Upper lobe of right lung (tissue), 1 donor: ENCODE data around the gene SFMBT2. TPM values are rescaled to one million over a fixed set of nuclear protein-coding genes. Genes with fewer than 3 reads are reported as not detected.

Experiments used
- ATAC-seq: fragments of 200-7000 bp; cut with Tn5 transposase; one replicate; pipeline ENCODE4 v1.9.1; 2020; ENCODE audit warnings: mild to moderate bottlenecking, moderate library complexity
- DNase-seq: peaks from one replicate; pipeline ENCODE4 v3.0.0-alpha.2; 2020
- H3K27ac ChIP-seq: fragments of 200-600 bp; one replicate; pipeline ENCODE4 v1.8.0; 2022
- H3K27me3 ChIP-seq: fragments of 200-600 bp; one replicate; pipeline ENCODE4 v1.8.0; 2022; ENCODE audit warnings: mild to moderate bottlenecking
- H3K36me3 ChIP-seq: fragments of 200-600 bp; one replicate; pipeline ENCODE4 v1.8.0; 2022
- H3K4me1 ChIP-seq: fragments of 200-600 bp; one replicate; pipeline ENCODE4 v1.8.0; 2022
- H3K4me3 ChIP-seq: fragments of 200-600 bp; one replicate; pipeline ENCODE4 v1.8.0; 2022; ENCODE audit warnings: mild to moderate bottlenecking
- H3K9me3 ChIP-seq: fragments of 200-600 bp; one replicate; pipeline ENCODE4 v1.8.0; 2022
- intact Hi-C: fragments of 100-400 bp; cut with DNase I; formaldehyde crosslinking; loops from one replicate; pipeline ENCODE4 v1.11.0; 2022
- total RNA-seq: library from RNA; stranded (reverse); fragmentation: NEBNext Ultra II Directional; extraction: Animal tissue kit (Norgen Biotek cat#: 25700); gene quantifications from one replicate; pipeline ENCODE4 v1.2.1, GENCODE V29; 2021
- TF ChIP-seq, protein P1 (sequence below): fragments of 200-600 bp; IDR thresholded peaks from one replicate; pipeline ENCODE4 v1.8.0; 2022; ENCODE audit warnings: antibody characterized with exemption
- donor health status: DM: no; HTN: yes; CAD: no; lungs with severe emphysema.

The SFMBT2 gene
- total RNA-seq, 1 donor from 2014 or later, result 16.1 TPM

DNA sequence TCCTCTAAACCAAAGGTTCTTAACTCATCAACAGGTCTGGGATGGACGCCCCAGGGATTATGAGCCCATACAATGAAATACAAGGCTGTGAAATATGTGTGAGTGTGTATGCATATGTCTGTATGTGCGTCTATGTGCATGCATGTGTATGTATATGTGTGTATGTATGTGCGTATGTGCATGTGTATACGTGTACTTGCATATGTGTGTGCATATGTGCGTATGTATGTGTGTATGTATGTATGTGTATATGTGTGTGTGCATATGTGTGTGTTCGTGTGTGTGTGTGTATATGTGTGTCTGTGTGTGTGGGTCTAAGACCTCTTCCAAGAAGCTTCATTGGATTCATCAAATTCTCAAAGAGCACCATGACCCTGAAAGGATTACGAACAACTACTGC, 112.3 kb downstream of the SFMBT2 start:
- H3K27me3 ChIP-seq, result no peaks in the 10 kb centered on the region
- no peak overlapping the region for H3K4me3 ChIP-seq
- TF ChIP-seq, protein P1, sequence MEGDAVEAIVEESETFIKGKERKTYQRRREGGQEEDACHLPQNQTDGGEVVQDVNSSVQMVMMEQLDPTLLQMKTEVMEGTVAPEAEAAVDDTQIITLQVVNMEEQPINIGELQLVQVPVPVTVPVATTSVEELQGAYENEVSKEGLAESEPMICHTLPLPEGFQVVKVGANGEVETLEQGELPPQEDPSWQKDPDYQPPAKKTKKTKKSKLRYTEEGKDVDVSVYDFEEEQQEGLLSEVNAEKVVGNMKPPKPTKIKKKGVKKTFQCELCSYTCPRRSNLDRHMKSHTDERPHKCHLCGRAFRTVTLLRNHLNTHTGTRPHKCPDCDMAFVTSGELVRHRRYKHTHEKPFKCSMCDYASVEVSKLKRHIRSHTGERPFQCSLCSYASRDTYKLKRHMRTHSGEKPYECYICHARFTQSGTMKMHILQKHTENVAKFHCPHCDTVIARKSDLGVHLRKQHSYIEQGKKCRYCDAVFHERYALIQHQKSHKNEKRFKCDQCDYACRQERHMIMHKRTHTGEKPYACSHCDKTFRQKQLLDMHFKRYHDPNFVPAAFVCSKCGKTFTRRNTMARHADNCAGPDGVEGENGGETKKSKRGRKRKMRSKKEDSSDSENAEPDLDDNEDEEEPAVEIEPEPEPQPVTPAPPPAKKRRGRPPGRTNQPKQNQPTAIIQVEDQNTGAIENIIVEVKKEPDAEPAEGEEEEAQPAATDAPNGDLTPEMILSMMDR, result no peak
- DNase-seq (no peak), ATAC-seq (no peak)
- peaks cover 10% of the 10 kb centered on the region for H3K4me1 ChIP-seq
- no peaks in the 10 kb centered on the region for H3K36me3 ChIP-seq
- H3K27ac ChIP-seq, result no peak overlapping the region
- H3K9me3 ChIP-seq, result no peaks in the 10 kb centered on the region
- intact Hi-C loops, result no loop called here

DNA sequence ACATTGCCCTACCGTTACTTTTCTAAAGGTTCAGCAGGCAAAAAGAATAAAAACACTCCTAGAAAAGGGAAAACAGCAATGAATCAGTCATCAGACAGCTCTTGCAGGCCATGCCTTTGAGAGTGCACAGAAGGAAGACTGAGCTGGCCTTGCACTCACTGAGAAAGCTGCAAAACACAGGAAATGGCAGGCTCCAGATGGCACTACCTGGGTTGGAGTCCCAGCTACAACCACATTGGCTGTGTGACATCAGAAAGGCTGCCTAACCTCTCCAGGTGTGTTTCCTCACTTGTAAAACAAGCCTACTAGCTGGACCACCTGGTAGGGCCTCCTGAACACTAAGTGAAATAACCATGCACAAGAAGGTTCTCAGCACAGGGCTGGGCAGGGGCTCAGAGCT, 113.7 kb downstream of the SFMBT2 start:
- no peak overlapping the region for H3K27ac ChIP-seq
- H3K9me3 ChIP-seq, result no peaks in the 10 kb centered on the region
- TF ChIP-seq, protein P1, result no peak
- H3K36me3 ChIP-seq, result no peaks in the 10 kb centered on the region
- intact Hi-C loops, result no loop called here
- no peak overlapping the region for H3K4me3 ChIP-seq
- no peaks in the 10 kb centered on the region for H3K27me3 ChIP-seq
- peaks cover 5% of the 10 kb centered on the region for H3K4me1 ChIP-seq
- DNase-seq, result no peak
- ATAC-seq, result no peak

DNA sequence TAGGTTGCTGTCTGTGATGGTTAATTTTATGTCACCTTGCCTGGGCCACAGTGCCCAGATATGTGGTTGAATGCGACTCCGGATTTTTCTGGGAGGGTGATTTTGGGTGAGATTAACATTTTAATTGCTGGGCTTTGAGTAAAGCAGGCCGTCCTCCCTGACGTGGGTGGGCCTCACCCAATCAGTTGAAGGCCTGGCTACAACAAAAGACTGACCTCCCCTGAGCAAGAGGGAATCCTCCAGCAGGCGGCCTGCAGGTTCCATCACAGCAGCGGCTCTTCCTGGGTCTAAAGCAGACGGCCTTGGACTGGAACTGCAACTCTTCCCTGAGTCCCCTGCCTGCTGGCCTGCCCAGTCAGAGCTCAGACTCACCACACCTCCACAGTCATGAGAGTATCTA, 114.2 kb downstream of the SFMBT2 start:
- TF ChIP-seq, protein P1, result no peak
- ATAC-seq, result no peak

DNA sequence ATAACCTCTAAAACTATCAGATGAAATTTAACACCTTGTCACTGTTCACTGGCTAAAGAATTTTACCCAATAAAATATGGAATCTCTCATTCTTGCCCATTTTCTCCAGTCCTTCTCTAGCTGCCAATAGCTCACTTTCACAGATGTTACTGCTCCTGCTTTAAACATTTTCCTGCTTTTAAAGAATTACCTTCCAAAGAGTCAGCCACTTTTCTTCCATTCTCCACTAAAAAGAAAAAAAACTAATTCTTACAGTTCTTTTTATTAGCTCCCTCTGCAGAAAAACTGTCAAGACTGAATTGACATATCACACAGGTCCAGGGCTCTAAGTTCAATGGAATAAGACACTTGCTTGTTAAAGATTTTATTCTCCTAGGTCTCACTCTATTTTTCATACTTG, 114.8 kb downstream of the SFMBT2 start:
- intact Hi-C loops, result no loop called here
- peaks cover 3% of the 10 kb centered on the region for H3K4me1 ChIP-seq
- TF ChIP-seq, protein P1, result no peak
- H3K4me3 ChIP-seq, result no peak overlapping the region
- no peaks in the 10 kb centered on the region for H3K27me3 ChIP-seq
- H3K27ac ChIP-seq, result no peak overlapping the region
- H3K9me3 ChIP-seq, result no peaks in the 10 kb centered on the region
- no peaks in the 10 kb centered on the region for H3K36me3 ChIP-seq
- no peak for ATAC-seq
- no peak for DNase-seq

More for the DNA sequence above, 114.2 kb downstream of the SFMBT2 start:
- no peaks in the 10 kb centered on the region for H3K36me3 ChIP-seq
- no peaks in the 10 kb centered on the region for H3K9me3 ChIP-seq
- H3K27me3 ChIP-seq, result no peaks in the 10 kb centered on the region
- intact Hi-C loops, result no loop called here
- no peak for DNase-seq
- H3K4me3 ChIP-seq, result no peak overlapping the region
- H3K4me1 ChIP-seq, result peaks cover 3% of the 10 kb centered on the region
- H3K27ac ChIP-seq, result no peak overlapping the region

DNA sequence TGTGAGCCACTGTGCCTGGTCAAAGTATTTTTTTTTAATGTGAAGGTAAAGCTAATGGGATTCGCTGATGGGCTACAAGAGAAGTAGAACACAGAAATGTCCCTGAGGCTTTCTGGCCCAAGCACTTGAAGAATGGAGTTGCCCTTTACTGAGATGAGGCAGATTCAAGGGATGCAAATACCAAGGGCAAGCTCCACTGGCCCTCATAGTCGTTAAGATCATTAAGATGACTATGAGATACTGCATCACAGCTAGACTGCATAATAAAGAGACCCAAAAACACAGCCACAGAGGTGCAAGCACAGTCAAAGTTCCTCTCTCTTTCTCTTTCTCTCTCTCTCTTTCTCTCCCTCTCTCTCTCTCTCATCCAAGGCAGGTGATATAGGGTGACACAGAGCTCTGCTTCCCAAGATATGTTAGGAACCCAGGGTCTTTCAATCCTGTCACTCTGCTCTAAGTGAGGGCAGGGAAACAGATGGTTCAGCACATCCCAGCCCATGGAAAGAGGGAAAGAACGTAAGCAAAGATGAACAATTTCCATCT, 117.4 kb downstream of the SFMBT2 start:
- Histone ChIP-seq H3K9me3 (no peaks in the 10 kb centered on the region), H3K27ac (no peak overlapping the region), H3K4me3 (no peak overlapping the region), H3K27me3 (no peaks in the 10 kb centered on the region), H3K36me3 (no peaks in the 10 kb centered on the region), H3K4me1 (no peaks in the 10 kb centered on the region)
- TF ChIP-seq, protein P1, result no peak
- no peak for DNase-seq
- intact Hi-C loops, result no loop called here
- ATAC-seq, result no peak
